H1 (cell line): Measurements from ENCODE around the gene KRTAP21-3. TPM values are rescaled to one million over a fixed set of nuclear protein-coding genes. Genes with fewer than 3 reads are reported as not detected.

Experiments used
- CTCF ChIA-PET: fragments of 300-600 bp; sonication (Branson Sonifier 250); formaldehyde crosslinking; loops from one replicate; lab custom pipeline; 2021; ENCODE audit not compliant: partially characterized antibody; lab: Charles Lee
- POLR2A ChIA-PET: fragments of 300-600 bp; sonication (Branson Sonifier 250); formaldehyde crosslinking; loops from one replicate; lab custom pipeline; 2021; ENCODE audit warnings: inconsistent platforms; ENCODE audit not compliant: partially characterized antibody; lab: Charles Lee
- DNase-seq, 2 experiments: peaks; one replicate each; pipeline versions ENCODE4 v3.0.0 to v3.0.0-alpha.2; 2010 to 2022; ENCODE audit warnings: low spot score in 2 of 2, low read depth in 1 of 2, mixed read lengths in 1 of 2
- FAIRE-seq: peaks from 2 replicates; lab custom pipeline; 2011; peaks lifted over from hg19 to GRCh38; lab: Jason Lieb, UNC
- H2AFZ ChIP-seq: 2 replicates; pipeline ENCODE4 v1.8.1; 2012; ENCODE audit warnings: low read length, inconsistent platforms
- H2AK5ac ChIP-seq: 2 replicates; pipeline ENCODE4 v1.6.1; 2013; ENCODE audit warnings: low read depth, low read length
- H2BK120ac ChIP-seq: replicated peaks from 2 replicates; pipeline ENCODE3; 2013; ENCODE audit warnings: low read depth, low read length, inconsistent platforms
- H2BK12ac ChIP-seq: 2 replicates; pipeline ENCODE4 v1.6.1; 2013; ENCODE audit warnings: low read depth, low read length
- H2BK15ac ChIP-seq: 2 replicates; pipeline ENCODE4 v1.6.1; 2013; ENCODE audit warnings: low read length
- H2BK20ac ChIP-seq: 2 replicates; pipeline ENCODE4 v1.6.1; 2013; ENCODE audit warnings: low read length
- H2BK5ac ChIP-seq: 2 replicates; pipeline ENCODE4 v1.6.1; 2013; ENCODE audit warnings: low read depth, low read length
- H3K14ac ChIP-seq: 2 replicates; pipeline ENCODE4 v1.6.1; 2013; ENCODE audit warnings: inconsistent platforms; ENCODE audit not compliant: insufficient read length
- H3K18ac ChIP-seq: 2 replicates; pipeline ENCODE4 v1.6.1; 2013; ENCODE audit warnings: low read length; ENCODE audit errors: extremely low read depth
- H3K23ac ChIP-seq: 2 replicates; pipeline ENCODE4 v1.6.1; 2013; ENCODE audit warnings: inconsistent platforms; ENCODE audit not compliant: insufficient read length
- H3K23me2 ChIP-seq: 2 replicates; pipeline ENCODE4 v1.6.1; 2013; ENCODE audit warnings: low read depth, low read length
- H3K27ac ChIP-seq: 2 replicates; pipeline ENCODE4 v1.6.1; 2011; ENCODE audit warnings: low read depth, low read length, inconsistent platforms
- H3K27me3 ChIP-seq, 4 experiments: replicated peaks in 1 of 4; 1 replicate in 1 of 4; 2 replicates in 3 of 4; pipeline versions ENCODE4 v1.6.1 to v1.8.1; 2011 to 2013; ENCODE audit warnings: low read length in 3 of 4, mild to moderate bottlenecking in 3 of 4, inconsistent platforms in 2 of 4, mixed read lengths in 2 of 4, moderate library complexity in 1 of 4; ENCODE audit not compliant: control insufficient read depth in 3 of 4, insufficient read depth in 3 of 4; ENCODE audit errors: extremely low read depth in 1 of 4
- H3K36me3 ChIP-seq, 4 experiments: 2 replicates each; pipeline versions ENCODE4 v1.6.1 to v1.8.1; 2011 to 2013; ENCODE audit warnings: mild to moderate bottlenecking in 4 of 4, low read length in 3 of 4, moderate library complexity in 2 of 4, control low read depth in 1 of 4, inconsistent platforms in 1 of 4; ENCODE audit not compliant: insufficient read depth in 4 of 4, control insufficient read depth in 2 of 4
- H3K4ac ChIP-seq: replicated peaks from 2 replicates; pipeline ENCODE3; 2013; ENCODE audit warnings: low read length, low read depth, mixed read lengths, inconsistent platforms; ENCODE audit not compliant: insufficient read length
- H3K4me1 ChIP-seq, 4 experiments: replicated peaks in 1 of 4; 1 replicate in 1 of 4; 2 replicates in 3 of 4; pipeline versions ENCODE4 v1.6.1 to v1.8.1; 2011 to 2013; ENCODE audit warnings: low read length in 3 of 4, inconsistent platforms in 2 of 4, mixed read lengths in 1 of 4; ENCODE audit not compliant: insufficient read depth in 4 of 4, control insufficient read depth in 3 of 4
- H3K4me2 ChIP-seq, 2 experiments: 2 replicates each; pipeline versions ENCODE4 v1.6.1 to v1.8.1; 2011 to 2013; ENCODE audit warnings: low read depth in 2 of 2, low read length in 2 of 2, control low read depth in 1 of 2, inconsistent platforms in 1 of 2, mild to moderate bottlenecking in 1 of 2; ENCODE audit not compliant: insufficient read depth in 1 of 2
- H3K4me3 ChIP-seq, 4 experiments: fragments of 200-600, 300-600 bp in 1 of 4; sonication (generic), shearing (Covaris generic), sonication (Bioruptor Twin) in 1 of 4; 2 replicates each; pipeline versions ENCODE4 v1.5.1 to v1.8.1; 2011 to 2016; ENCODE audit warnings: low read length in 4 of 4, low read depth in 3 of 4, control low read depth in 2 of 4, inconsistent platforms in 2 of 4, mild to moderate bottlenecking in 2 of 4, mixed read lengths in 1 of 4, moderate library complexity in 1 of 4; ENCODE audit not compliant: insufficient read depth in 2 of 4; ENCODE audit errors: extremely low read depth in 1 of 4
- H3K56ac ChIP-seq: replicated peaks from 2 replicates; pipeline ENCODE3; 2013; ENCODE audit warnings: low read depth, mild to moderate bottlenecking, mixed read lengths, low read length, inconsistent platforms; ENCODE audit not compliant: insufficient read length
- H3K79me1 ChIP-seq: 2 replicates; pipeline ENCODE4 v1.6.1; 2013; ENCODE audit warnings: low read depth, low read length, control low read depth
- H3K79me2 ChIP-seq, 2 experiments: 2 replicates each; pipeline versions ENCODE4 v1.6.1 to v1.8.1; 2012 to 2013; ENCODE audit warnings: low read length in 2 of 2, mild to moderate bottlenecking in 2 of 2, inconsistent platforms in 1 of 2; ENCODE audit not compliant: insufficient read depth in 2 of 2, control insufficient read depth in 1 of 2
- H3K9ac ChIP-seq, 4 experiments: replicated peaks in 1 of 4; 1 replicate in 1 of 4; 2 replicates in 3 of 4; pipeline versions ENCODE4 v1.6.1 to v1.8.1; 2011 to 2013; ENCODE audit warnings: low read depth in 3 of 4, low read length in 3 of 4, control low read depth in 2 of 4, mild to moderate bottlenecking in 2 of 4, moderate library complexity in 2 of 4, inconsistent platforms in 1 of 4; ENCODE audit errors: extremely low read depth in 1 of 4
- H3K9me3 ChIP-seq, 2 experiments: 2 replicates each; pipeline versions ENCODE4 v1.6.1 to v1.8.1; 2012 to 2013; ENCODE audit warnings: mild to moderate bottlenecking in 2 of 2, moderate library complexity in 2 of 2, control low read depth in 1 of 2, inconsistent platforms in 1 of 2, low read depth in 1 of 2, low read length in 1 of 2, mixed read lengths in 1 of 2; ENCODE audit not compliant: insufficient read depth in 2 of 2
- H4K20me1 ChIP-seq, 2 experiments: replicated peaks in 1 of 2; 2 replicates each; pipeline versions ENCODE3 to v1.8.1; 2011 to 2013; ENCODE audit warnings: inconsistent platforms in 2 of 2, low read length in 2 of 2, mild to moderate bottlenecking in 1 of 2; ENCODE audit not compliant: insufficient read depth in 2 of 2, control insufficient read depth in 1 of 2
- H4K5ac ChIP-seq: 2 replicates; pipeline ENCODE4 v1.6.1; 2013; ENCODE audit warnings: low read length, low read depth, mixed read lengths, inconsistent platforms; ENCODE audit not compliant: insufficient read length
- H4K8ac ChIP-seq: 2 replicates; pipeline ENCODE4 v1.8.0; 2013; ENCODE audit warnings: mild to moderate bottlenecking, moderate library complexity, low read length, inconsistent platforms; ENCODE audit not compliant: insufficient read depth; ENCODE audit errors: extremely low read depth
- H4K91ac ChIP-seq: replicated peaks from 2 replicates; pipeline ENCODE3; 2013; ENCODE audit warnings: low read length, mixed read lengths, inconsistent platforms; ENCODE audit not compliant: insufficient read length
- CTCF ChIP-seq, 3 experiments: IDR thresholded peaks; 1 replicate in 2 of 3; 2 replicates in 1 of 3; pipeline versions ENCODE4 v1.5.1 to v1.6.1; 2011; ENCODE audit warnings: low read length in 3 of 3, mild to moderate bottlenecking in 3 of 3, inconsistent platforms in 2 of 3, low read depth in 1 of 3, moderate library complexity in 1 of 3; ENCODE audit not compliant: insufficient read depth in 1 of 3; ENCODE audit errors: control extremely low read depth in 1 of 3
- JUN ChIP-seq: IDR thresholded peaks from 2 replicates; pipeline ENCODE4 v1.6.1; 2011; ENCODE audit warnings: low read depth, mild to moderate bottlenecking, improper control_type of control experiment, low read length
- TAF1 ChIP-seq: IDR thresholded peaks from 2 replicates; pipeline ENCODE4 v1.6.1; 2011; ENCODE audit warnings: mild to moderate bottlenecking, low read depth, low read length
- TCF12 ChIP-seq: IDR thresholded peaks from 2 replicates; pipeline ENCODE4 v1.6.1; 2011; ENCODE audit warnings: low read depth, mild to moderate bottlenecking, low read length
- TEAD4 ChIP-seq: IDR thresholded peaks from 2 replicates; pipeline ENCODE4 v1.6.1; 2012; ENCODE audit warnings: low read depth, low read length, inconsistent platforms, mixed read lengths
- WGBS, 2 experiments: shearing (Covaris generic) in 1 of 2; methylation state at CpG; one replicate each; pipeline versions ENCODE4 v1.1.6 to v1.1.7; 2013 to 2015; ENCODE audit warnings: low lambda C conversion rate in 2 of 2, mixed read lengths in 2 of 2, inconsistent platforms in 1 of 2, low coverage in 1 of 2, missing lambda C conversion rate in 1 of 2; ENCODE audit not compliant: insufficient replicate concordance in 2 of 2, insufficient coverage in 1 of 2, insufficient read length in 1 of 2; ENCODE audit errors: extremely low coverage in 1 of 2, missing lambda C conversion rate in 1 of 2; 5-methylcytosine and 5-hydroxymethylcytosine counted together
- polyA plus RNA-seq, 7 experiments: library from polyadenylated mRNA; depleted of rRNA in 3 of 7; stranded (reverse) in 5 of 7; unstranded in 2 of 7; fragments of >200 nt in 5 of 7; fragments of 200-250 nt in 2 of 7; gene quantifications; 1 replicate in 5 of 7; 2 replicates in 1 of 7; 4 replicates in 1 of 7; pipeline versions ENCODE4 v1.2.1 to v1.2.3, GENCODE V29; 2011 to 2013; ENCODE audit warnings: missing spikeins in 2 of 7, mixed read lengths in 2 of 7
- total RNA-seq: library from RNA; stranded (reverse); fragmentation: NEBNext Ultra II Directional; extraction: Animal tissue kit (Norgen Biotek cat#: 25700); gene quantifications from 2 replicates; pipeline ENCODE4 v1.2.1, GENCODE V29; 2021

Gene KRTAP21-3
- total and polyA plus RNA-seq, 2 of the 8 experiments (the other 6 are each of a cell fraction or from before 2014, with no cell fraction given) = not detected

DNA sequence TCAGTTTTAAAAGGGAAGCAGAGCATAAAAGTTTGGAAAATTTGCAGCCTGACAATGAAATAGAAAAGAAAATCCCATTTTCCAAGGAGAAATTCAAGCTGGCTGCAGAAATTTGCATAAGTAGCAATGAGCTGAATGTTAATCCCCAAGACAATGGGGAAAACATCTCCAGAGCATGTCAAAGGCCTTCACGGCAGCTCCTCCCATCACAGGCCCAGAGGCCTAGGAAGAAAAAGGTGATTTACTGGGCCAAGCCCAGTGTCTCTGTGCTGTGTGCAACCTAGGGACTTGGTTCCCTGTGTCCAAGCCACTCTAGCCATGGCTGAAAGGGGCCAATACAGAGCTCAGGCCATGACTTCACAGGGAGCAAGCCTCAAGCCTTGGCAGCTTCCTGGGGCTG, 49.8 kb downstream of the KRTAP21-3 start:
- CTCF ChIA-PET = no interaction called here
- Histone ChIP-seq H4K5ac (no peak overlapping the region), H2BK5ac (no peak overlapping the region)

More for the DNA sequence above, 49.8 kb downstream of the KRTAP21-3 start:
- Histone ChIP-seq H3K79me2 (no peaks in the 10 kb centered on the region), H3K27ac (no peak overlapping the region), H3K27me3 (no peaks in the 10 kb centered on the region), H3K18ac (no peak overlapping the region), H3K9me3 (no peaks in the 10 kb centered on the region), H3K9ac (no peak overlapping the region), H3K36me3 (no peaks in the 10 kb centered on the region), H2BK12ac (no peak overlapping the region), H2BK20ac (no peak overlapping the region), H3K14ac (no peak overlapping the region), H3K23me2 (no peaks in the 10 kb centered on the region), H3K4me1 (peaks cover 0 to 4% (median 0%) of the 10 kb centered on the region in 4 experiments; a peak in 2 of 7 replicates), H2AK5ac (no peak overlapping the region), H4K8ac (peak overlapping the region; percentile 57; the same call in 1 of the 2 replicates), H3K23ac (no peak overlapping the region), H3K56ac (no peak overlapping the region), H2AFZ (peak overlapping the region; percentile 71; the same call in 1 of the 2 replicates), H4K20me1 (no peaks in the 10 kb centered on the region), H3K4me2 (0 out of 4 replicates have a peak overlapping the region, but pooled peaks of 1 of the 2 experiments have one; percentile 14), H3K4ac (no peak overlapping the region), H2BK120ac (no peak overlapping the region), H2BK15ac (no peak overlapping the region), H4K91ac (peak overlapping the region; percentile 30), H3K4me3 (no peak overlapping the region), H3K79me1 (no peaks in the 10 kb centered on the region)
- DNase-seq (no peak), FAIRE-seq (no peak)
- POLR2A ChIA-PET = no interaction called here
- 89% methylated on average over 1 of the region's 1 CpG; no CpG with 5 or more reads in 1 of the 2 experiments for WGBS, 2 experiments
- TF ChIP-seq TAF1 (no peak), TCF12 (no peak), CTCF (IDR thresholded peaks at IDR 0.05; ENCODE audit: control extremely low read depth in 1 of 3, insufficient read depth in 1 of 3, low read depth in 1 of 3, low read length in 3 of 3) (no peak), TEAD4 (no peak), JUN (no peak)
